Activated T-cell treated with anti-CD3 and anti-CD28 coated beads, Interleukin-2, amount 50 U/mL, for 4 hours (primary cell): ENCODE data around the gene NT5DC3. TPM values are rescaled to one million over a fixed set of nuclear protein-coding genes. Genes with fewer than 3 reads are reported as not detected.

Source experiments
- ATAC-seq, 2 donors: fragments of 200-7000 bp; cut with Tn5 transposase; one replicate each; pipeline ENCODE4 v1.10.0; 2021
- DNase-seq: peaks from one replicate; pipeline ENCODE4 v3.0.0-alpha.2; 2020
- H3K27me3 Mint-ChIP-seq: one replicate; pipeline ENCODE4 v1.8.0; 2021; ENCODE audit warnings: low read depth, mixed read lengths
- H3K36me3 Mint-ChIP-seq: one replicate; pipeline ENCODE4 v1.8.0; 2022; ENCODE audit warnings: mixed read lengths; ENCODE audit not compliant: insufficient read depth
- H3K4me1 Mint-ChIP-seq: one replicate; pipeline ENCODE4 v1.8.0; 2021; ENCODE audit warnings: low read depth, mixed read lengths
- H3K4me3 Mint-ChIP-seq: one replicate; pipeline ENCODE4 v1.8.0; 2021; ENCODE audit warnings: mild to moderate bottlenecking, moderate library complexity, mixed read lengths
- H3K9me3 Mint-ChIP-seq: one replicate; pipeline ENCODE4 v1.8.0; 2021; ENCODE audit warnings: mixed read lengths
- total RNA-seq, 3 donors: library from RNA; stranded (reverse); gene quantifications; one replicate each; pipeline ENCODE4 v1.2.1, GENCODE V29; 2021

The NT5DC3 gene
- total RNA-seq, 3 donors from 2014 or later = 13.6 to 15.1 (median 14.1) TPM

DNA sequence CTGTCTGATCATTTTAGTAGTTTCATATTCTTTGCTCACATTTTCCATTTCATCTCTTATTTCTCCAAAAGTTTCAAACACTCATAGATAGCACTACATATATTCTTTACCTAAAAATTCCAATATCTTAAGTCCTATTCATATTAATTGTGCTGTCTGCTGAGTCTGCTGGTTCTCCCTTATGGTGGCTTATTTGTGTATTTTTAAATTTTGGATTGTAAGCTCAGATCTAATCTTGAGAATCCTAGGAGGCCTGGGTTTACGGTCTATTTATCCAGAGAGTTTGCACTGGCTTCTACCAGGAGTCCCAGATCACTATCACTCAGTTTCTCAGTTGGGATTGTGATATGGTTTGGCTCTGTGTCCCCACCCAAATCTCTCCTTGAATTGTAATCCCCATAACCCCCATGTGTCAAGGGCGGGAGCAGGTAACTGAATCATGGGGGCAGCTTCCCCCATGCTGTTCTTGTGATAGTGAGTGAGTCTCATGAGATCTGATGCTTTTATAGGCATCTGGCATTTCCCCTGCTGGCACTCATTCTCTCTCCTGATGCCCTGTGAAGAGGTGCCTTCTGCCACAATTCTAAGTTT, 10.2 kb downstream of the NT5DC3 start:
- ATAC-seq = no peak

GRCh38 chr12:103830025-103830725, 10.9 kb downstream of the NT5DC3 start:
- peaks cover 7% of the 10 kb centered on the region for H3K4me1 Mint-ChIP-seq
- no peak overlapping the region for H3K4me3 Mint-ChIP-seq
- peaks cover 7% of the 10 kb centered on the region for H3K9me3 Mint-ChIP-seq
- no peaks in the 10 kb centered on the region for H3K27me3 Mint-ChIP-seq
- no peak for ATAC-seq
- peaks cover 10% of the 10 kb centered on the region for H3K36me3 Mint-ChIP-seq
- DNase-seq = no peak

More for the DNA sequence above, 10.2 kb downstream of the NT5DC3 start:
- Mint-ChIP-seq H3K27me3 (no peaks in the 10 kb centered on the region), H3K36me3 (peaks cover 13% of the 10 kb centered on the region), H3K9me3 (peaks cover 7% of the 10 kb centered on the region), H3K4me3 (no peak overlapping the region), H3K4me1 (peaks cover 7% of the 10 kb centered on the region)
- no peak for DNase-seq

DNA sequence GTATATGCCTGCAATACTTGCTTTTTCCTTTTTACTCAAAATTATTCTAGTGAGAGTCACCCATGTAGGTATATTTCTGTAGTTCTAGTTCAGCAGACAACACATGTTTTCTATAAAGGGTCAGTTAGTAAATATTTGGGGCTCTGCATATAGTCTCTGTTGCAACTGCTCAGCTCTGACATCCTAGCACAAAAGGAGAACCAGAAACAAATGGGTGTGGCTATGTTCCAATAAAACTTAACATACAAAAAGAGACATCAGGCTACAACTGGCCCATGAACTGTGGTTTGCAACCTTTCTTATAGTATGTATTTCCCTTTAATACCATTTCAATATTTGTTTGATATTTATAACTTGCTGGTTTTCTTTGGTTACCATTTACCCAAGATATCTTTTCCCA, 11.9 kb downstream of the NT5DC3 start:
- H3K27me3 Mint-ChIP-seq = no peaks in the 10 kb centered on the region
- ATAC-seq = no peak
- peaks cover 7% of the 10 kb centered on the region for H3K9me3 Mint-ChIP-seq
- peaks cover 7% of the 10 kb centered on the region for H3K4me1 Mint-ChIP-seq
- H3K4me3 Mint-ChIP-seq = no peak overlapping the region
- no peak for DNase-seq
- peaks cover 10% of the 10 kb centered on the region for H3K36me3 Mint-ChIP-seq

- Mint-ChIP-seq H3K9me3 (peaks cover 7% of the 10 kb centered on the region), H3K27me3 (no peaks in the 10 kb centered on the region), H3K4me3 (no peak overlapping the region), H3K36me3 (peaks cover 7% of the 10 kb centered on the region), H3K4me1 (peaks cover 7% of the 10 kb centered on the region)
- DNase-seq (no peak), ATAC-seq (no peak)
Measured at GRCh38 chr12:103827911-103828391, 13.1 kb downstream of the NT5DC3 start.

DNA sequence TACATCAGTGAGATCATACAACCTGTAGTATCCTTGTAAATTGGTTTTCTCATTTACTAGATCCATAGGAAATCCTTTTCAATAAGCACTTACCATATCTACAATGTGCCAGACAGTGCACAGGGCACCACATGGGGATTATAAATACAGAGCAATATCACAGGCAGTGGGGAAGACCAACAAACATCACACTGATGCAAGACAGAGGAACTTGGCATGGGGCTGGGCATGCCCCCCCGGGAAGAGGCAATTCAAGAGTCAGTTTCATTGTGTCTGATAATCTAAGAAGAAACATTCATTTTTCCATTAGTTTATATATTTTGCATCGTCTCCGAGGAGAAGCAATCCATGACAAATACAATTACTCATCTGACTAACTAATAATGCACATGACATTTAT, 16.2 kb downstream of the NT5DC3 start:
- H3K27me3 Mint-ChIP-seq = no peaks in the 10 kb centered on the region
- peaks cover 8% of the 10 kb centered on the region for H3K36me3 Mint-ChIP-seq
- H3K4me1 Mint-ChIP-seq = no peaks in the 10 kb centered on the region
- no peak for ATAC-seq
- H3K4me3 Mint-ChIP-seq = no peak overlapping the region
- peaks cover 8% of the 10 kb centered on the region for H3K9me3 Mint-ChIP-seq
- DNase-seq = no peak

GRCh38 chr12:103824290-103824689, 16.7 kb downstream of the NT5DC3 start:
- H3K4me3 Mint-ChIP-seq = no peak overlapping the region
- peaks cover 8% of the 10 kb centered on the region for H3K9me3 Mint-ChIP-seq
- DNase-seq (no peak), ATAC-seq (no peak)
- peaks cover 8% of the 10 kb centered on the region for H3K36me3 Mint-ChIP-seq
- H3K27me3 Mint-ChIP-seq = no peaks in the 10 kb centered on the region
- no peaks in the 10 kb centered on the region for H3K4me1 Mint-ChIP-seq

DNA sequence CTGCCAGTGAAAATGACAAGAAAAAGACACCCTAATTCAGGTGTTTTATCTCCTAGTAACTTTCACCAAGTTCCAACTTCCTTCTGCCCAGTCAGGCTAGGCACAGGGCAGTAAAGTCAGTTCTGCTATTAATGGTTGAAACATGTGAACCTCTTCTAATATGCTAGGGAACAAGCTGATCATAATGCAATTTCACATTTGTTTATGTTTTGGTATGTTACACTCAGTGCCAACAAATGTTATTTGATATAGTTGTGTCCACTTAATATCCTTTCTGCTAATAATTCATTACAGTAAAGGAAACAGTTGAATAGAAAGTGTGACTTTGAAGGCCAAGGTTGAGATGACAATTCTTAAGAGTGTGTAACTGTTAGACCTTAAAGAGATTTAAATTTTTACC, 17.2 kb downstream of the NT5DC3 start:
- H3K4me3 Mint-ChIP-seq = no peak overlapping the region

GRCh38 chr12:103821773-103822172, 19.3 kb downstream of the NT5DC3 start:
- DNase-seq (no peak), ATAC-seq (no peak)
- H3K4me3 Mint-ChIP-seq = no peak overlapping the region
- peaks cover 8% of the 10 kb centered on the region for H3K9me3 Mint-ChIP-seq
- no peaks in the 10 kb centered on the region for H3K4me1 Mint-ChIP-seq
- no peaks in the 10 kb centered on the region for H3K27me3 Mint-ChIP-seq
- peaks cover 8% of the 10 kb centered on the region for H3K36me3 Mint-ChIP-seq

More for the DNA sequence above, 17.2 kb downstream of the NT5DC3 start:
- Mint-ChIP-seq H3K4me1 (no peaks in the 10 kb centered on the region), H3K9me3 (peaks cover 8% of the 10 kb centered on the region), H3K36me3 (peaks cover 8% of the 10 kb centered on the region), H3K27me3 (no peaks in the 10 kb centered on the region)
- DNase-seq (no peak), ATAC-seq (no peak)

DNA sequence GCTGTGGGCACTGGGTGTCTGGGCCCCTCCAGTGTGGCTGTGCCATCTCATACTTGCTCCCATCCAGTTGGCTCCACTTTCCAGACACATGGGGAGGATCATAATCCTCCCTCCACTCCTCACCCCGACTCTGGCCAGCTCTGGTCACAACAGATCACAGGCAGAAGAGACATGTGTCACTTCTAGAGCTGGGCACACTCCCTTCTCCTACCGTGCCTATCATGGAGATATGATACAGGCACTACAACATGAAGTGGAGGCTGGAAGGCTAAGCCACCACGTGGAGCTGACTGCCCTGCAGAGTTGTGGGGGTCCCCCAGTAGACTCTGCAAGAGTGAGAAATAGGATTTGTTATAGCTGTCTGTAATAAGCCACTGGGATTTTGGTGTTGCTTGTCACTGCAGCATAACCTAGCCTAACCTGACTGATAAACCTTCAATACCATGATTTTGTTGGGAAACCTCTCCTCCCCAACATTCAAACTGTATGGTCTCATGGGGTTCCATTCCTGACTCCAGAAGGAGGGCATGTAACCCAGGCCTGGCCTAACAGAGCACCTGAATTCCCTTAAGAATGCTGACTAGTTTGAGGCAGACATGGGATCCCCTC, 20.0 kb downstream of the NT5DC3 start:
- peaks cover 8% of the 10 kb centered on the region for H3K36me3 Mint-ChIP-seq
- ATAC-seq (no peak), DNase-seq (no peak)
- H3K4me3 Mint-ChIP-seq = no peak overlapping the region
- H3K27me3 Mint-ChIP-seq = no peaks in the 10 kb centered on the region
- no peaks in the 10 kb centered on the region for H3K4me1 Mint-ChIP-seq
- peaks cover 8% of the 10 kb centered on the region for H3K9me3 Mint-ChIP-seq

- ATAC-seq (no peak), DNase-seq (no peak)
- H3K4me3 Mint-ChIP-seq = no peak overlapping the region
- no peaks in the 10 kb centered on the region for H3K4me1 Mint-ChIP-seq
- H3K9me3 Mint-ChIP-seq = peaks cover 8% of the 10 kb centered on the region
- H3K36me3 Mint-ChIP-seq = peaks cover 11% of the 10 kb centered on the region
- H3K27me3 Mint-ChIP-seq = no peaks in the 10 kb centered on the region
Measured at GRCh38 chr12:103820361-103820760, 20.7 kb downstream of the NT5DC3 start.

- no peak for ATAC-seq
- Mint-ChIP-seq H3K9me3 (peaks cover 8% of the 10 kb centered on the region), H3K4me3 (no peak overlapping the region), H3K4me1 (no peaks in the 10 kb centered on the region), H3K36me3 (peaks cover 11% of the 10 kb centered on the region), H3K27me3 (no peaks in the 10 kb centered on the region)
- DNase-seq = no peak
Measured at GRCh38 chr12:103819892-103820291, 21.1 kb downstream of the NT5DC3 start.

- Mint-ChIP-seq H3K9me3 (peaks cover 8% of the 10 kb centered on the region), H3K27me3 (no peaks in the 10 kb centered on the region), H3K36me3 (peaks cover 14% of the 10 kb centered on the region), H3K4me1 (no peaks in the 10 kb centered on the region), H3K4me3 (no peak overlapping the region)
- ATAC-seq = no peak
- no peak for DNase-seq
Measured at GRCh38 chr12:103819312-103819711, 21.7 kb downstream of the NT5DC3 start.

DNA sequence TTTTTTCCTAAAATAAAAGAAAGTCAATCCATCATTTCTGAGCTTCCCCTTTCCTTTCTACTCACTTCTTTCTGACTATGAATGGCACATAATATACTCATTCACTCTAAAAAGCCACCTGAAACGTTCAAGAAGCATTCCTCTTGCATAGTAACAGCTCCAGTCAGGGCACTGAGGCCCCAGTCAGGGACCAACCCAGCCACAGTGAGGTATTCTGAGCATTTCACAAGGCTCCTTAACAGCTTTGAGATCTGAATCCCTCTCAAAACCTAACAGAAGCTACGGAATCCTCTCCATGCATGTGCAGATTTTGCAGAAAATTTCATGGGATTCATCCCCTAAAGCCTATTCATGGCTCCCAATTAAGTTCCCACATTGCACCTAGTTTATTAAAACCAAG, 23.2 kb downstream of the NT5DC3 start:
- no peak overlapping the region for H3K4me3 Mint-ChIP-seq
- ATAC-seq (no peak), DNase-seq (no peak)
- H3K9me3 Mint-ChIP-seq = peaks cover 8% of the 10 kb centered on the region
- no peaks in the 10 kb centered on the region for H3K27me3 Mint-ChIP-seq
- peaks cover 25% of the 10 kb centered on the region for H3K36me3 Mint-ChIP-seq
- H3K4me1 Mint-ChIP-seq = no peaks in the 10 kb centered on the region

DNA sequence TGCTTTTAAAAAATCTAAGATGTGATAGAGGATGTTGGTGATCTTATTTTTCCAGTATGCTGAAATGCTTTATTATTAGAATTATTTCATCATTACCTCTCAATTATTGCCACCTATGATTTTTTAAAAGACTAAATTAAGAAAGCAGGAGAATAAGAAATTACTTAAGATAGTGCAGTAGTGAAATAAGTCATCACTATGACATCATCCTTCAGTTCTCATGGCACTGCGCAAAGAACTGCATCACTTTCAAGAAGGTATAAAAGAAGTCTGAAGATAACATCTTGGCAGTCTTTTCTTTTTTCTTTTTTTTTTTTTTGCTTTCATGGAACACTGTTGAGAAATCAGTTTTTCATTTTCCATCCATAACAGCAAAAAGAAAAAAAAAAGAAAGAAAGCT, 24.4 kb downstream of the NT5DC3 start:
- Mint-ChIP-seq H3K36me3 (peaks cover 25% of the 10 kb centered on the region), H3K4me1 (no peaks in the 10 kb centered on the region), H3K9me3 (peaks cover 5% of the 10 kb centered on the region), H3K27me3 (no peaks in the 10 kb centered on the region), H3K4me3 (no peak overlapping the region)
- no peak for ATAC-seq
- DNase-seq = no peak

DNA sequence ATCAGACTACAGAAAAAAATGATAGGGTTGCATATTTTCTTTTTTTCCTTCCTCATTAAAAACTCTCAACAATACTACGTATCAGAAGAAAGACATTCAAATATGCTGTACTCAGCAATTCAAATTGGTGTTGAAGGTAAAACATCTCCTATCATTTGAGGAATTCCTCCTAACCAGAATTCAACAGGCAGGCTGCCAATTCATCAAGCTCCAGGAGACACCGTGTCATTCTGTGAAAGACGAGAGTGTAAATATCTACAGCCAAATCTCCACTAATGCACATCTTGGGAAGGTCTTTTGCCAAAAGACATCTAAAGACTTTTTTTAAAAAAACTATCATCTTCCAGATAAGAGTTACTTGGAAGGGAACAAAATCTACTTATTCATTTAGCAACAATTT, 26.6 kb downstream of the NT5DC3 start:
- DNase-seq = no peak
- H3K4me1 Mint-ChIP-seq = no peaks in the 10 kb centered on the region
- H3K27me3 Mint-ChIP-seq = no peaks in the 10 kb centered on the region
- H3K36me3 Mint-ChIP-seq = peaks cover 25% of the 10 kb centered on the region
- no peak for ATAC-seq
- H3K9me3 Mint-ChIP-seq = no peaks in the 10 kb centered on the region
- no peak overlapping the region for H3K4me3 Mint-ChIP-seq
